Measurements from ENCODE around the gene PTH1R.

DNA sequence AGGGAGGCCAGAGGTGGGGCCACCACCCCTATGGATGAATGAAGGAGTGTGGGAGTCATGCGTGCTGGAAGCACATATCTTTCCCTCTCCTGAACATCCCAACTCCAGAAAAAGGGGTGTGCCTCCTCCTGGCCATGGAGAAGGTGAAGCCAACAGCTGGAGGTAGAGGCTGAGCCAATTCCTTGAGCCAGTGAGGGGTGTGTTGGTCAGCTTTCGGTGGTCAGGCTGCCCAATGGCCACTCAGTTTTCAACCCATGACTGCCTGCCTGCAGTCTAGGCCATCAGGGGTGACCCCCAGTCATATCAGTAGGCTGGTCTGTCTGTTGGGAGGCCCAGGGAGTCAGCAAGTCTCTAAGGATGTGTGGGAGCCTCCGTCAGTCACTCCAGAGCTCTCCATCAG, 13.6 kb downstream of the PTH1R start:
- TF ChIP-seq, protein P1, sequence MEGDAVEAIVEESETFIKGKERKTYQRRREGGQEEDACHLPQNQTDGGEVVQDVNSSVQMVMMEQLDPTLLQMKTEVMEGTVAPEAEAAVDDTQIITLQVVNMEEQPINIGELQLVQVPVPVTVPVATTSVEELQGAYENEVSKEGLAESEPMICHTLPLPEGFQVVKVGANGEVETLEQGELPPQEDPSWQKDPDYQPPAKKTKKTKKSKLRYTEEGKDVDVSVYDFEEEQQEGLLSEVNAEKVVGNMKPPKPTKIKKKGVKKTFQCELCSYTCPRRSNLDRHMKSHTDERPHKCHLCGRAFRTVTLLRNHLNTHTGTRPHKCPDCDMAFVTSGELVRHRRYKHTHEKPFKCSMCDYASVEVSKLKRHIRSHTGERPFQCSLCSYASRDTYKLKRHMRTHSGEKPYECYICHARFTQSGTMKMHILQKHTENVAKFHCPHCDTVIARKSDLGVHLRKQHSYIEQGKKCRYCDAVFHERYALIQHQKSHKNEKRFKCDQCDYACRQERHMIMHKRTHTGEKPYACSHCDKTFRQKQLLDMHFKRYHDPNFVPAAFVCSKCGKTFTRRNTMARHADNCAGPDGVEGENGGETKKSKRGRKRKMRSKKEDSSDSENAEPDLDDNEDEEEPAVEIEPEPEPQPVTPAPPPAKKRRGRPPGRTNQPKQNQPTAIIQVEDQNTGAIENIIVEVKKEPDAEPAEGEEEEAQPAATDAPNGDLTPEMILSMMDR (IDR thresholded peaks at IDR 0.05) = no peak
- no peak for TF ChIP-seq ZFX (IDR thresholded peaks at IDR 0.05; ENCODE audit: borderline replicate concordance)

Data from 22Rv1 (cell line).